Endothelial cell of umbilical vein (primary cell): Measurements from ENCODE around the gene CDC42. TPM values are rescaled to one million over a fixed set of nuclear protein-coding genes. Genes with fewer than 3 reads are reported as not detected.

Experiments
- BruUV-seq: library from RNA; stranded (reverse); fragments of 400-500 nt; replicated peaks from 2 replicates; lab custom pipeline; 2021; lab: Mats Ljungman, UMichigan
- CTCF ChIA-PET: fragments of 300-600, 350-600 bp; sonication (Branson Sonifier 250); formaldehyde crosslinking; loops from one replicate; lab custom pipeline; 2021; ENCODE audit warnings: antibody characterized with exemption, inconsistent platforms; lab: Charles Lee
- POLR2A ChIA-PET: fragments of 300-600, 350-600 bp; sonication (Branson Sonifier 250); formaldehyde crosslinking; loops from one replicate; lab custom pipeline; 2021; ENCODE audit warnings: antibody characterized with exemption, inconsistent platforms; lab: Charles Lee
- DNase-seq: peaks from one replicate; pipeline ENCODE4 v3.0.0-alpha.2; 2011; ENCODE audit warnings: low read depth, low spot score
- FAIRE-seq: peaks from 2 replicates; lab custom pipeline; 2011; peaks lifted over from hg19 to GRCh38; lab: Jason Lieb, UNC
- H2AFZ ChIP-seq: 2 replicates; pipeline ENCODE4 v1.6.0; 2012; ENCODE audit warnings: low read depth, low read length, control low read depth, inconsistent platforms
- H3K27ac ChIP-seq: 2 replicates; pipeline ENCODE4 v1.5.1; 2011; ENCODE audit warnings: low read depth, mild to moderate bottlenecking, control low read depth, low read length, moderate library complexity; ENCODE audit not compliant: insufficient read depth
- H3K27me3 ChIP-seq, 2 experiments: 2 replicates each; pipeline versions ENCODE4 v1.6.0 to v1.6.1; 2011; ENCODE audit warnings: low read length in 2 of 2, mixed read lengths in 1 of 2; ENCODE audit not compliant: control insufficient read depth in 2 of 2, insufficient read depth in 2 of 2
- H3K36me3 ChIP-seq, 2 experiments: 2 replicates in 1 of 2; 3 replicates in 1 of 2; pipeline ENCODE4 v1.5.1; 2011; ENCODE audit warnings: low read length in 2 of 2, mild to moderate bottlenecking in 1 of 2, moderate library complexity in 1 of 2; ENCODE audit not compliant: control insufficient read depth in 2 of 2, insufficient read depth in 2 of 2; ENCODE audit errors: extremely low read depth in 1 of 2
- H3K4me1 ChIP-seq: 3 replicates; pipeline ENCODE4 v1.5.1; 2011; ENCODE audit warnings: mild to moderate bottlenecking, low read length; ENCODE audit not compliant: control insufficient read depth, insufficient read depth; ENCODE audit errors: extremely low read depth
- H3K4me2 ChIP-seq: 2 replicates; pipeline ENCODE4 v1.6.1; 2011; ENCODE audit warnings: low read length, control low read depth, mixed read lengths; ENCODE audit not compliant: insufficient read depth
- H3K4me3 ChIP-seq, 3 experiments: fragments of 200-600 bp in 1 of 3; sonication (generic), shearing (Covaris generic) in 1 of 3; replicated peaks in 1 of 3; 2 replicates each; pipeline ENCODE4 v1.5.1; 2011 to 2016; ENCODE audit warnings: control low read depth in 3 of 3, low read length in 3 of 3, mild to moderate bottlenecking in 2 of 3, inconsistent platforms in 1 of 3, low read depth in 1 of 3, moderate library complexity in 1 of 3; ENCODE audit not compliant: insufficient read depth in 1 of 3
- H3K79me2 ChIP-seq: 2 replicates; pipeline ENCODE4 v1.6.0; 2012; ENCODE audit warnings: low read length, inconsistent platforms; ENCODE audit not compliant: control insufficient read depth, insufficient read depth
- H3K9ac ChIP-seq: replicated peaks from 2 replicates; pipeline ENCODE3; 2011; ENCODE audit warnings: low read length, control low read depth; ENCODE audit not compliant: insufficient read depth; ENCODE audit errors: extremely low read depth
- H3K9me1 ChIP-seq: replicated peaks from 3 replicates; pipeline ENCODE4 v1.6.0; 2011; ENCODE audit warnings: mild to moderate bottlenecking, low read length; ENCODE audit not compliant: control insufficient read depth, insufficient read depth; ENCODE audit errors: extremely low read depth
- H3K9me3 ChIP-seq: replicated peaks from 2 replicates; pipeline ENCODE4 v1.5.1; 2012; ENCODE audit warnings: low read length, inconsistent platforms; ENCODE audit not compliant: control insufficient read depth, insufficient read depth
- H4K20me1 ChIP-seq: replicated peaks from 2 replicates; pipeline ENCODE3; 2011; ENCODE audit warnings: mild to moderate bottlenecking, low read length; ENCODE audit not compliant: control insufficient read depth, insufficient read depth; ENCODE audit errors: extremely low read depth
- EZH2 ChIP-seq: IDR thresholded peaks from 2 replicates; pipeline ENCODE4 v1.6.1; 2012; ENCODE audit warnings: borderline replicate concordance, low read depth, mild to moderate bottlenecking, moderate library complexity, low read length, inconsistent platforms; ENCODE audit not compliant: severe bottlenecking
- FOS ChIP-seq: IDR thresholded peaks from 2 replicates; pipeline ENCODE4 v1.6.1; 2011; ENCODE audit warnings: mild to moderate bottlenecking, low read length, moderate library complexity, borderline replicate concordance; ENCODE audit not compliant: insufficient read depth
- GATA2 ChIP-seq: IDR thresholded peaks from 2 replicates; pipeline ENCODE4 v1.7.0; 2011; ENCODE audit warnings: low read depth, mild to moderate bottlenecking, moderate library complexity, mixed read lengths, low read length; ENCODE audit not compliant: insufficient read length, insufficient read depth
- JUN ChIP-seq: IDR thresholded peaks from 2 replicates; pipeline ENCODE4 v1.6.1; 2011; ENCODE audit warnings: borderline replicate concordance, low read depth; ENCODE audit not compliant: insufficient read length, insufficient read depth
- MYC ChIP-seq: IDR thresholded peaks from one replicate; pipeline ENCODE4 v1.6.1; 2011; ENCODE audit warnings: mild to moderate bottlenecking, low read depth, low read length
- POLR2A ChIP-seq: IDR thresholded peaks from 2 replicates; pipeline ENCODE4 v1.6.1; 2012; ENCODE audit warnings: low read depth, mild to moderate bottlenecking, control low read depth, low read length
- POLR2AphosphoS5 ChIP-seq: IDR thresholded peaks from 2 replicates; pipeline ENCODE4 v1.6.1; 2012; ENCODE audit warnings: low read depth, mild to moderate bottlenecking, control low read depth, low read length, moderate library complexity; ENCODE audit not compliant: insufficient read depth
- dilution Hi-C: fragments of 300-500 bp; cut with MboI; formaldehyde crosslinking; loops from one replicate; pipeline ENCODE4 v1.15.0; 2019; ENCODE audit warnings: low sequenced_read_pairs; ENCODE audit not compliant: extremely low pct_ligation_motif_present
- intact Hi-C: fragments of 100-400 bp; cut with micrococcal nuclease; formaldehyde crosslinking; loops from one replicate; pipeline ENCODE4 v1.10.0; 2022
- polyA plus RNA-seq, 4 experiments: library from polyadenylated mRNA; depleted of rRNA in 3 of 4; stranded (reverse) in 3 of 4; unstranded in 1 of 4; fragments of >200 nt; gene quantifications; 2 replicates each; pipeline versions ENCODE4 v1.2.1 to v1.2.3, GENCODE V29; 2011 to 2012; ENCODE audit warnings: missing spikeins in 1 of 4
- total RNA-seq: library from RNA; stranded (reverse); gene quantifications from 2 replicates; pipeline ENCODE4 v1.2.3, GENCODE V29; 2021
- TF ChIP-seq, protein P1 (sequence below), 2 donors: IDR thresholded peaks; 1 replicate in 1 of 2; 2 replicates in 1 of 2; pipeline ENCODE4 v1.5.1; 2011; ENCODE audit warnings: low read length in 2 of 2, mild to moderate bottlenecking in 2 of 2, moderate library complexity in 2 of 2, control low read depth in 1 of 2, inconsistent platforms in 1 of 2, low read depth in 1 of 2; ENCODE audit not compliant: insufficient read depth in 1 of 2; ENCODE audit errors: extremely low read depth in 1 of 2
- TF ChIP-seq, protein P2 (sequence below): IDR thresholded peaks from 2 replicates; pipeline ENCODE4 v1.6.1; 2011; ENCODE audit not compliant: insufficient read depth, insufficient read length

The CDC42 gene
- total and polyA plus RNA-seq, 2 donors (not counting 3 experiments of a cell fraction or from before 2014, with no cell fraction given): 199 to 381 TPM

DNA sequence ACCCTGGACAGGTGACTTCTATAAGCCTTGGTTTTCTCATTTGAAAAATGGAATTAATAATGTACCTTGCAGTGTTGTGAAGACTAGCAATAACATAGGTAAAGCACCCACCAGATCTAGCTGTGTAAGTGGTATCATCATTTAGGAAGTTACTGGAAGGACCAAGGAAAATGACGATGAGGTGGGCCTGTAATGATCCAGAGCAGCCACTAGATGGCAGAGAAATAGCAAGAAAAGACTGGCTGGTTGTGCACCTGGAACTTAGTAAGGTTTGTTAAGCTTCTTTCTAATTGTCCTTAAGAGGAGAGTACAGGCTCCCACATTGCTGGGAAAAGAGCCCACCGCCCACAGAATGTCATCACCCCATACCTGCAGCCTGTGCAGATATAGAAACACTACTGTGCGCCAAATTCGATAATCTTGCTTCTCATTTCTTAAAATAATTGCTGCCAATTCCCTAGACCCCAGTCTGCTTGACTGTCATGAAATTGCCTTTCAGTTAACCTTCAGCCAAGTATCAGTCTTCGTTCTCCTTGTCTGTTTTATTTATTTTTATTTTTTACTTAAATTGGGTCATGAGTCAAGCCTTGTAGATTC lies 53.2 kb downstream of the CDC42 start:
- Histone ChIP-seq H3K36me3 (peaks cover 7% of the 10 kb centered on the region in 2 experiments), H3K9me3 (no peaks in the 10 kb centered on the region), H3K4me3 (no peak overlapping the region), H3K4me2 (no peak overlapping the region), H3K79me2 (peaks cover 66% of the 10 kb centered on the region), H3K27me3 (no peaks in the 10 kb centered on the region), H3K9ac (no peak overlapping the region), H3K27ac (no peak overlapping the region), H3K4me1 (peaks cover 14% of the 10 kb centered on the region), H4K20me1 (peaks cover 8% of the 10 kb centered on the region), H2AFZ (no peak overlapping the region), H3K9me1 (no peaks in the 10 kb centered on the region)
- ChIA-PET CTCF (interaction anchor here (0.6 to 2.2 kb wide), 33 partner anchors 9 to 537 kb away, joined by 3 to 50 read pairs (median 4); partner anchors contain the start of gene WNT4), POLR2A (no interaction called here)
- FAIRE-seq: peak; percentile 63
- DNase-seq: peak; percentile 62
- dilution Hi-C loops: no loop called here
- no TSS peak for BruUV-seq
- intact Hi-C loops: loop anchor here (1.0 kb wide), 4 partner anchors 9 to 311 kb away; no protein-coding TSS in a partner anchor
- TF ChIP-seq, protein P1, sequence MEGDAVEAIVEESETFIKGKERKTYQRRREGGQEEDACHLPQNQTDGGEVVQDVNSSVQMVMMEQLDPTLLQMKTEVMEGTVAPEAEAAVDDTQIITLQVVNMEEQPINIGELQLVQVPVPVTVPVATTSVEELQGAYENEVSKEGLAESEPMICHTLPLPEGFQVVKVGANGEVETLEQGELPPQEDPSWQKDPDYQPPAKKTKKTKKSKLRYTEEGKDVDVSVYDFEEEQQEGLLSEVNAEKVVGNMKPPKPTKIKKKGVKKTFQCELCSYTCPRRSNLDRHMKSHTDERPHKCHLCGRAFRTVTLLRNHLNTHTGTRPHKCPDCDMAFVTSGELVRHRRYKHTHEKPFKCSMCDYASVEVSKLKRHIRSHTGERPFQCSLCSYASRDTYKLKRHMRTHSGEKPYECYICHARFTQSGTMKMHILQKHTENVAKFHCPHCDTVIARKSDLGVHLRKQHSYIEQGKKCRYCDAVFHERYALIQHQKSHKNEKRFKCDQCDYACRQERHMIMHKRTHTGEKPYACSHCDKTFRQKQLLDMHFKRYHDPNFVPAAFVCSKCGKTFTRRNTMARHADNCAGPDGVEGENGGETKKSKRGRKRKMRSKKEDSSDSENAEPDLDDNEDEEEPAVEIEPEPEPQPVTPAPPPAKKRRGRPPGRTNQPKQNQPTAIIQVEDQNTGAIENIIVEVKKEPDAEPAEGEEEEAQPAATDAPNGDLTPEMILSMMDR (IDR thresholded peaks at IDR 0.05; ENCODE audit: extremely low read depth in 1 of 2, insufficient read depth in 1 of 2, low read depth in 1 of 2, low read length in 2 of 2): peak; percentile 66 to 76
- TF ChIP-seq JUN: no peak

DNA sequence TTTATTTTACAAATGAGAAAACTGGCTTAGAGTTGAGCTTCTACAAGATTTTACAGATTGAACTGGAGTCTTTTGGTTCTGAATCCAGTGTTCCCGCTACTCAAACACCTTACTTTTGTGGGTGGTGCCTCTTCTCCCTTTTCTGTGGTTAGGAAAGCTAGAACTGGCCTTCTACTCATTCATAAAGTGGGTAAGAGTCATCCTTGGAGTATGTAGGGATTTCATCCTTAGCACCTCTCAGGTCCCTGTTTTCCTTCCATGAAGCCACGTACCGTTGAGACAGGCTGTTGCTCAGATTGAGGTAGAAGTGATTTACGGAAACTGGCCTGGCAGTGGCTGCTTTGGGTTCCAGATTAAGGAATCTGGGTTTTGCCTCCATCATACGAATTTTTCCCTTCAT lies 54.6 kb downstream of the CDC42 start:
- dilution Hi-C loops (no loop called here), intact Hi-C loops (no loop called here)
- peaks cover 11% of the 10 kb centered on the region for H3K4me1 ChIP-seq
- TF ChIP-seq POLR2A: no peak
- no peak for TF ChIP-seq POLR2AphosphoS5
- no peak for TF ChIP-seq EZH2
- TF ChIP-seq, protein P1 (IDR thresholded peaks at IDR 0.05; ENCODE audit: extremely low read depth in 1 of 2, insufficient read depth in 1 of 2, low read depth in 1 of 2, low read length in 2 of 2): no peak
- TF ChIP-seq, protein P2, sequence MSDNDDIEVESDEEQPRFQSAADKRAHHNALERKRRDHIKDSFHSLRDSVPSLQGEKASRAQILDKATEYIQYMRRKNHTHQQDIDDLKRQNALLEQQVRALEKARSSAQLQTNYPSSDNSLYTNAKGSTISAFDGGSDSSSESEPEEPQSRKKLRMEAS: no peak
- no peak for TF ChIP-seq MYC
- TF ChIP-seq JUN: no peak
- no peak for TF ChIP-seq FOS
- TF ChIP-seq GATA2: no peak
- no peak overlapping the region for H3K9ac ChIP-seq
- H4K20me1 ChIP-seq: peaks cover 5% of the 10 kb centered on the region
- peaks cover 7 to 11% of the 10 kb centered on the region in 2 experiments for H3K36me3 ChIP-seq
- H3K4me3 ChIP-seq: no peak overlapping the region
- CTCF ChIA-PET: interaction anchor here (1.6 kb wide), 1 partner anchor 17 kb away, joined by 3 read pairs; no protein-coding TSS in a partner anchor
- POLR2A ChIA-PET: no interaction called here
- no peaks in the 10 kb centered on the region for H3K9me3 ChIP-seq
- no peak for FAIRE-seq
- H3K27ac ChIP-seq: no peak overlapping the region
- no peak for DNase-seq
- H2AFZ ChIP-seq: no peak overlapping the region
- peaks cover 67% of the 10 kb centered on the region for H3K79me2 ChIP-seq
- no peak overlapping the region for H3K4me2 ChIP-seq
- no peaks in the 10 kb centered on the region for H3K27me3 ChIP-seq
- H3K9me1 ChIP-seq: no peaks in the 10 kb centered on the region
- BruUV-seq: no TSS peak
